ENCODE measurements around the gene IL31. TPM values are rescaled to one million over a fixed set of nuclear protein-coding genes. Genes with fewer than 3 reads are reported as not detected.

IL31 gene
- total RNA-seq, 1 experiment from 2014 or later, result not detected

- Histone ChIP-seq H3K36me3 (peaks cover 12% of the 10 kb centered on the region), H3K27me3 (no peaks in the 10 kb centered on the region), H3K9me3 (no peaks in the 10 kb centered on the region), H3K4me3 (no peak overlapping the region)
- DNase-seq, result no peak
Measured at GRCh38 chr12:122142857-122143256, 31.2 kb downstream of the IL31 start.

- no peaks in the 10 kb centered on the region for H3K9me3 ChIP-seq
- no peaks in the 10 kb centered on the region for H3K27me3 ChIP-seq
- H3K4me3 ChIP-seq, result no peak overlapping the region
- no peak for DNase-seq
- peaks cover 14% of the 10 kb centered on the region for H3K36me3 ChIP-seq
Measured at GRCh38 chr12:122141911-122142725, 31.9 kb downstream of the IL31 start.

DNA sequence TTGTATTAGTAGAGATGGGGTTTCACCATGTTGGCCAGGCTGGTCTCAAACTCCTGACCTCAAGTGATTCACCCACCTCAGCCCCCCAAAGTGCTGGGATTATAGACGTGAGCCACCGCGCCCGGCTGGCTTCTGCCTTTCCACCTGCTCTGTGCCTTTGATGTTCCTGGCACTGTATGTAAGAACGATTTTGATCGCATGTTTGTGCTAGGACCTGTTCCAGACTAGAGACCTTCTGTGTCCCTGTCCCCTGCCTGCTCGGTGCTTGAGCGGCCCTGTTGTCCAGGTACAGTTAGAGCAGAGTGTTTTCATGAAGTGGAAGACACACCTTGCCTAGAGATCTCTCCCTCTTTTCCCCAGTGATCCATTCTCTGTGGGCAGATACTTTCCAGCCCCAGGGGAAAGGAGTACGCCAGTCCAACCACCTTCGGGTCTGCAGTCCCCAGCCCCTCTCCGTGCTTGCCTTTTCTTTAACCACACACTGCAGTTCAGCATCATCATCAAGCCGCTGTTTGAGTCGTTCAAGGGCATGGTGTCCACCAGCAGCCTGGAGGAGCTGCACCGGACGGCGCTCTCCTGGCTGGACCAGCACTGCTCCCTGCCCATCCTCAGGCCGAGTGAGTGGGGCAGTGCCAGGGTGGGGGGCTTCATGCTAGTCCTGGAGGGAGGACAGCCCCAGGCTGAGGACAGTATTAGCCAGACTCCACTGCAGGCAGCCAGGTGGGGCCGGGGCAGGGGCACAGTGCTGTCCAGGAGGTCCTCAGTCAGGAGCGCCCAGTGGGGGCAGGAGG, 33.4 kb downstream of the IL31 start:
- Histone ChIP-seq H3K4me3 (no peak overlapping the region), H3K9me3 (no peaks in the 10 kb centered on the region), H3K27me3 (no peaks in the 10 kb centered on the region), H3K36me3 (peaks cover 14% of the 10 kb centered on the region)
- no peak for DNase-seq

DNA sequence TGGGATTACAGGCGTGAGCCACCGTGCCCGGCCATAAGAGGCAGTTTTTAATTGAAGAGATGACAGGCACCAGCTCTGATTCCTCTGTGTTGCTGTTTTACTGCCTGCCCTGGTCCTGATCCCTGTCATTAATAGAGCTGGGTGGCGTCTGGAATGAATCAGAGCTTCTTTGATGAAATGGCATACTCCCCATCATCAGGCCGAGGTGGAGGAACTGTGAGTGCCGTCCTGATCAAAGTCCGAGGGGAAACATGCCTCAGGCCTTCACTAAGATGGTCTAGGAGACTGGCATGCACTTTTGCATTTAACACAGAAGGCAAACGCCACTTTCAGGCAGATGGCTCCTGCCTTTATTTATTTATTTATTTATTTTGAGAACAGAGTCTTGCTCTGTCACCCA, 34.1 kb downstream of the IL31 start:
- Histone ChIP-seq H3K9me3 (no peaks in the 10 kb centered on the region), H3K27me3 (no peaks in the 10 kb centered on the region), H3K36me3 (peaks cover 19% of the 10 kb centered on the region), H3K4me3 (no peak overlapping the region)
- no peak for DNase-seq

GRCh38 chr12:122139266-122139665, 34.8 kb downstream of the IL31 start:
- no peak for DNase-seq
- Histone ChIP-seq H3K4me3 (no peak overlapping the region), H3K9me3 (no peaks in the 10 kb centered on the region), H3K27me3 (no peaks in the 10 kb centered on the region), H3K36me3 (peaks cover 22% of the 10 kb centered on the region)

GRCh38 chr12:122138616-122139015, 35.4 kb downstream of the IL31 start:
- Histone ChIP-seq H3K36me3 (peaks cover 22% of the 10 kb centered on the region), H3K27me3 (no peaks in the 10 kb centered on the region), H3K9me3 (no peaks in the 10 kb centered on the region), H3K4me3 (no peak overlapping the region)
- DNase-seq, result no peak

- no peak for DNase-seq
- H3K36me3 ChIP-seq, result peaks cover 22% of the 10 kb centered on the region
Measured at GRCh38 chr12:122138181-122138580, 35.8 kb downstream of the IL31 start.

GRCh38 chr12:122137681-122138080, 36.3 kb downstream of the IL31 start:
- Histone ChIP-seq H3K4me3 (no peak overlapping the region), H3K9me3 (no peaks in the 10 kb centered on the region), H3K36me3 (peaks cover 25% of the 10 kb centered on the region), H3K27me3 (no peaks in the 10 kb centered on the region)
- no peak for DNase-seq

More at GRCh38 chr12:122138181-122138580, 35.8 kb downstream of the IL31 start:
- Histone ChIP-seq H3K27me3 (no peaks in the 10 kb centered on the region), H3K9me3 (no peaks in the 10 kb centered on the region), H3K4me3 (no peak overlapping the region)

DNA sequence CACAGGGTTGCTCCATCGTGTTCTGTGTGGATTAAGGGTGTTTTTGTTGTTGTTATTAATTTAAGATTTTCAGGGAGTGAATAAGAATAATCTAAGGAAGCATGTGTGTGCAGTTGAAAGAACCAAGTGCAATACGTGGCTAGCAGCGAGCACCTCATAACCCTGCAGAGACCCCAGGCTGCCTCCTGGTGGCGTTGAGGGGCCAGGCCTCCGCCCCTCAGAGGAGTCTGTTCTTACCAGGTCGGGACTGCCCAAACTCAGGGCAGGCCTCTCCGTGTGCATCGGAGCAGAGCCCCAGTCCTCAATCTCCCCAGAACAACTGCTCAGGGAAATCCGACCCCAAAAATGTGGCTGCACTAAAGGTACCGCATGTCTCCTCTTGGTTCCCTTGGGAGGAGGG, 36.8 kb downstream of the IL31 start:
- Histone ChIP-seq H3K9me3 (no peaks in the 10 kb centered on the region), H3K36me3 (peaks cover 26% of the 10 kb centered on the region), H3K4me3 (no peak overlapping the region), H3K27me3 (no peaks in the 10 kb centered on the region)
- no peak for DNase-seq

DNA sequence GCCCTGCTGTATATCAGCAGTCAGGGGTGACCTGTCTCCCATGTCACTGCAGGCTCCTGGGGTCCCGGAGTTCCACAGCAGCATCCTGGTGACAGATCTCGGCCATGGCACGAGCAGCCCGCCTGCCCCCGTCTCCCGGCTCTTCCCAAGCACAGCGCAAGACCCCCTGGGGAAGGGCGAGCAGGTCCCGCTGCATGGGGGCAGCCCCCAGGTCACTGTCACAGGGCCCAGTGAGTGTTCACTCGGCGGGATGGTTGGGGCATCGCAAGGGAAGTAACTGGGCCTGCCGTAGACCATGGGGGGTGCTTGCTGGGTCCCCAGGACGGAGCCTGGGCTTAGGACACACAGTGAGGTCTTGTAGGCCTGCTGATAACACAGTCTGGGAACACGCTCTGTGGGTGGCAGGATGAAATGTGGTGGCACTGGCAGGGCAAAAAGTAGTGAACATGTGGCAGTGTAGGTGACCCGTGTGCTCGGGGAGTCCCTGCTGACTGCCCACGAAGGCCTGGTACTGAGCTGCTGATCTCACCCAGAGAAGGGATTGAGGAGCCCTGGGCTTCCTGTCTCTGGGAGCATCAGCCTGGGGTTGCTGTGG, 38.5 kb downstream of the IL31 start:
- Histone ChIP-seq H3K36me3 (peaks cover 23% of the 10 kb centered on the region), H3K27me3 (no peaks in the 10 kb centered on the region), H3K9me3 (no peaks in the 10 kb centered on the region), H3K4me3 (no peak overlapping the region)
- DNase-seq, result no peak

DNA sequence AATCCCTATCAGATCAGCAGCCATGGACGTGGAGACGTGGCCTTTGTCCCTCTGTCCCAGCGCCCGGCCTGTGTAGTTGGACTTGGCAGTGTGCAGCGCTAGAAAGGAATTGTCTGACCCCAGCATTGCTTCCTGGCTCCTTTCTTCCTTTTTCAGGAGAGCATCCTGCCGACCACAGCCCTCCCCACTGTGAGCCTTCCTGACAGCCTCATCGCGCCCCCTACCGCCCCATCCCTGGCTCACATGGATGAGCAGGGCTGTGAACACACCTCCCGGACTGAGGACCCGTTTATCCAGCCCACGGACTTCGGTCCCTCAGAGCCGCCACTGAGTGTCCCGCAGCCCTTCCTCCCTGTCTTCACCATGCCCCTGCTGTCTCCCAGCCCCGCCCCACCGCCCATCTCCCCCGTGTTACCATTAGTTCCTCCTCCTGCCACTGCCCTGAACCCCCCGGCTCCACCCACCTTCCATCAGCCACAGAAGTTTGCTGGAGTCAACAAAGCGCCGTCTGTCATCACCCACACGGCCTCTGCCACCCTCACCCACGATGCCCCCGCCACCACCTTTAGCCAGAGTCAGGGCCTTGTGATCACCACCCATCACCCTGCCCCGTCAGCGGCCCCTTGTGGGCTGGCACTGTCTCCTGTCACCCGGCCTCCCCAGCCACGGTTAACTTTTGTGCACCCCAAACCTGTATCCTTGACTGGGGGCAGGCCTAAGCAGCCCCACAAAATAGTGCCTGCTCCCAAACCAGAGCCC, 40.6 kb downstream of the IL31 start:
- no peaks in the 10 kb centered on the region for H3K9me3 ChIP-seq
- DNase-seq, result no peak
- H3K27me3 ChIP-seq, result no peaks in the 10 kb centered on the region
- peaks cover 23% of the 10 kb centered on the region for H3K36me3 ChIP-seq
- H3K4me3 ChIP-seq, result no peak overlapping the region

DNA sequence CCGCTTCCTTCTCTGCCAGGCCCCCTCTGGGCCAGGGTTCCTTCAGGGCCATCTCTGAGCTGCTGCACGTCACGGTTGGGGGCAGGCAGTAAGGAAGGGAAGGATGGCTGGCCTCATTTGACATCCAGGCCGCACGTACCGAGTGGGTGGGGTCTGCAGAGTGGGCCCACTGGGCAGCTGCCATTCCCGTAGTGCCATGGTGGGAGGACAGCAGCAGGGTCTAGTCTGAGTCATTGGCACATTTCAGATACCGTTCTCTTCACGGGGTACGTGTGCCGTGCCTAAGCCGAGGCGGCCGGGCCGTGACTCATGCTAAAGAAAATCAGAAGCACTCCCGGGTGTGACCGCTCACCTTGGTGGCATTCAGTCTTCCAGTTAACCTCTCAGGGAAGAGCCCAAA, 43.9 kb downstream of the IL31 start:
- H3K27me3 ChIP-seq, result no peaks in the 10 kb centered on the region
- no peaks in the 10 kb centered on the region for H3K9me3 ChIP-seq
- H3K4me3 ChIP-seq, result no peak overlapping the region
- peaks cover 22% of the 10 kb centered on the region for H3K36me3 ChIP-seq
- no peak for DNase-seq

DNA sequence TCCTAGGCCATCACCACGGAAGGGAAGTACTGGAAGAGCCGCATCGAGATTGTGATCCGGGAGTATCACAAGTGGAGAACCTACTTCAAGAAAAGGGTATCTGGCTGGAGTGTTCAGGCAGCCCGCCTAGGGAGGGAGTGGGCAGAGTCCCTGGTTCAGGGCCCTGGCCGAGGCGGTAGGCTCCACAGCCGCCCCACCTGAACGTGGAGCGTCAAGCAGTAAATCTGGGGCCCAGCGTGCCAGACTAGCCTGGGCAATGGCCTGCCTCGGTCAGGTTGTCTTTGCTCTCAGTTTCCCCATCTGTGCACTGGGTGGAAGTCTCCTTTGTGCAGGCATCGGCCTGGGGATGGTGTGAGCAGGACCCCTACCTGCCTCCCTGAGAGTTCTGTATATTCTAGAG, 44.9 kb downstream of the IL31 start:
- no peaks in the 10 kb centered on the region for H3K9me3 ChIP-seq
- no peak overlapping the region for H3K4me3 ChIP-seq
- DNase-seq, result no peak
- peaks cover 18% of the 10 kb centered on the region for H3K36me3 ChIP-seq
- H3K27me3 ChIP-seq, result no peaks in the 10 kb centered on the region

DNA sequence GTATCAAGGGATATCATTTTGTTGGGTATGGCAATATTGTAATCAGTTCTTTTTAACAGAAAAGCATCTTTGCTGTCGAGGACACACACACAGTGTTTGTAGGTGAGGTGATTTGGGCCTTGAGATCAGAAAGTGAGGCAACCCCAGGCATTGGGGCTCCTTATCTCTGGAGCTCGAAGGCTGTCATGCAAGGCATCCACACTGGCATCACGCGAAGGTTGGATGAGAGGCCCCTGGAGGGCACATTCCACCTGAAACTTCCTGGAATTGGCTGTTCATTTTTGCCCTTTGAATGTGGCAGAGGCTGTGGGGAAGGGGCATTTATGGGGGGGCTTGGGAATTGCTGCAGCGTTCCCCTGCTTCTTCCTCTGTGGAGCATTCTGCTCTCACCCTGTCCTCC, 45.5 kb downstream of the IL31 start:
- Histone ChIP-seq H3K36me3 (peaks cover 18% of the 10 kb centered on the region), H3K9me3 (no peaks in the 10 kb centered on the region), H3K27me3 (no peaks in the 10 kb centered on the region), H3K4me3 (no peak overlapping the region)
- DNase-seq, result no peak

- DNase-seq, result no peak
- Histone ChIP-seq H3K4me3 (no peak overlapping the region), H3K9me3 (no peaks in the 10 kb centered on the region), H3K36me3 (peaks cover 17% of the 10 kb centered on the region), H3K27me3 (no peaks in the 10 kb centered on the region)
Measured at GRCh38 chr12:122127839-122128238, 46.2 kb downstream of the IL31 start.

GRCh38 chr12:122126713-122127597, 47.1 kb downstream of the IL31 start:
- no peaks in the 10 kb centered on the region for H3K27me3 ChIP-seq
- no peak overlapping the region for H3K4me3 ChIP-seq
- H3K36me3 ChIP-seq, result peaks cover 8% of the 10 kb centered on the region
- no peaks in the 10 kb centered on the region for H3K9me3 ChIP-seq
- no peak for DNase-seq
